ENCODE data around the gene MAP6.

The MAP6 gene

DNA sequence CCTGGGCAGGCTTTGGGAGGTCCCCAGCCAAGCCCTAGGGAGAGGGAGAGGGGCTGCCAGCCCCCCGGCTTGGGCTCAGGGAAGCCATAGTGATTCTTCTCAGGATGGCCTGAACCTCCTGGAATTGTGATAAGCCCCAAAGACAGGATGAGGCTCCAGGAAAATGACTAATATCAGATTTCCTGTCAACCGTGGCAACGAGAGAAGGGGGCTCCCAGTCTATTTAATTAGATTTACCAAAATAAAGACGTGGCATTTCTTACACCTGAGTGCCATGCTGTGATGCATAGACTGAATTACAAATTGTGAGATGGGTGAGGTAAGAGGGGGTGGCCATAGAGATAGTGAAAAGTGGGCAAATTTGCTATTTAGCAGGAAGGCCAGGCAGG, 86.3 kb downstream of the MAP6 start:
- no peak for DNase-seq (ENCODE audit: extremely low spot score)
- CTCF ChIA-PET, result interaction anchor here (1.3 kb wide), 1 partner anchor 17 kb away, joined by 3 read pairs; no protein-coding TSS in a partner anchor
- POLR2A ChIA-PET, result interaction anchor here (0.7 to 2.6 kb wide), 10 partner anchors 8 to 29 kb away, joined by 3 to 17 read pairs (median 5); partner anchors contain the start of gene SERPINH1
- no peak for TF ChIP-seq FOXK2 (IDR thresholded peaks at IDR 0.05)
- no peak for TF ChIP-seq NFRKB (IDR thresholded peaks at IDR 0.05)
- no peak for TF ChIP-seq SP1 (IDR thresholded peaks at IDR 0.05)

GRCh38 chr11:75579841-75580240, 89.0 kb downstream of the MAP6 start:
- TF ChIP-seq FOXA1 (IDR thresholded peaks at IDR 0.05), result no peak
- no peak for TF ChIP-seq PKNOX1 (IDR thresholded peaks at IDR 0.05)
- TF ChIP-seq CTBP1 (IDR thresholded peaks at IDR 0.05; ENCODE audit: borderline replicate concordance), result no peak
- no peak for TF ChIP-seq NFRKB (IDR thresholded peaks at IDR 0.05)
- no peak for TF ChIP-seq LEF1 (IDR thresholded peaks at IDR 0.05; ENCODE audit: borderline replicate concordance)
- DNase-seq (ENCODE audit: extremely low spot score), result no peak
- POLR2A ChIA-PET, result interaction anchor here (0.7 kb wide), 1 partner anchor 17 kb away, joined by 3 read pairs; no protein-coding TSS in a partner anchor
- CTCF ChIA-PET, result no interaction called here

DNA sequence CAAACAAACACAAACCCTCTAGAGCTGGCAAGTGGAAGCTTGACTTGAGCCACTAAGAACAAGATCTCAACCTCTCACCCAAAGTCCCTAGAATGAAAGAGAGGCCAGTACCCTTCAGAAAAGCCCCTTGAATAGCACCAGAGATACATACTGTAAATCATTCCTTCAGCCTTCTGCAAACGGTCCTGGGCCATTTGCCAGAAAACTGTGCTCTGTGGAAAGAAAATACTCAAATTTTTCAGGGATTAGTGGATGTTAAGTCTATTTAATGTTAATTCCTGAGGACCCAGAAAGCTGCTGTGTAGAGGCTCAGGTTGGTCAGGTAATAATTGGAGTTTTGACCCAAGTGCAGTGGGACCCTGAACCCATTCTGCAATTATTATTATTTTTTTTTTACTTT, 89.9 kb downstream of the MAP6 start:
- no peak for DNase-seq (ENCODE audit: extremely low spot score)
- ChIA-PET CTCF (interaction anchor here (0.7 to 1.0 kb wide), 2 partner anchors 31 to 618 kb away, joined by 3 read pairs; no protein-coding TSS in a partner anchor), POLR2A (interaction anchor here (1.3 kb wide), 1 partner anchor 17 kb away, joined by 3 read pairs; the partner anchor contains the start of gene SERPINH1)
- no peak for TF ChIP-seq FOXM1 (IDR thresholded peaks at IDR 0.05; ENCODE audit: borderline replicate concordance)
- no peak for TF ChIP-seq LEF1 (IDR thresholded peaks at IDR 0.05; ENCODE audit: borderline replicate concordance)
- TF ChIP-seq L3MBTL2 (conservative IDR thresholded peaks at IDR 0.05), result no peak
- TF ChIP-seq SUZ12 (IDR thresholded peaks at IDR 0.05), result no peak
- TF ChIP-seq PKNOX1 (IDR thresholded peaks at IDR 0.05), result no peak
- TF ChIP-seq BHLHE40 (IDR thresholded peaks at IDR 0.05; ENCODE audit: borderline replicate concordance), result no peak
- TF ChIP-seq FOXA1 (IDR thresholded peaks at IDR 0.05), result no peak
- no peak for TF ChIP-seq ZNF384 (IDR thresholded peaks at IDR 0.05)
- no peak for TF ChIP-seq TARDBP (IDR thresholded peaks at IDR 0.05)
- no peak for TF ChIP-seq CTBP1 (IDR thresholded peaks at IDR 0.05; ENCODE audit: borderline replicate concordance)
- no peak for TF ChIP-seq ELF4 (IDR thresholded peaks at IDR 0.05)
- TF ChIP-seq NFRKB (IDR thresholded peaks at IDR 0.05), result no peak
- no peak for TF ChIP-seq HDGF (IDR thresholded peaks at IDR 0.05; ENCODE audit: borderline replicate concordance)
- no peak for TF ChIP-seq FOXK2 (IDR thresholded peaks at IDR 0.05)
- no peak for TF ChIP-seq ARNT (IDR thresholded peaks at IDR 0.05)
- no peak for TF ChIP-seq SP1 (IDR thresholded peaks at IDR 0.05)

DNA sequence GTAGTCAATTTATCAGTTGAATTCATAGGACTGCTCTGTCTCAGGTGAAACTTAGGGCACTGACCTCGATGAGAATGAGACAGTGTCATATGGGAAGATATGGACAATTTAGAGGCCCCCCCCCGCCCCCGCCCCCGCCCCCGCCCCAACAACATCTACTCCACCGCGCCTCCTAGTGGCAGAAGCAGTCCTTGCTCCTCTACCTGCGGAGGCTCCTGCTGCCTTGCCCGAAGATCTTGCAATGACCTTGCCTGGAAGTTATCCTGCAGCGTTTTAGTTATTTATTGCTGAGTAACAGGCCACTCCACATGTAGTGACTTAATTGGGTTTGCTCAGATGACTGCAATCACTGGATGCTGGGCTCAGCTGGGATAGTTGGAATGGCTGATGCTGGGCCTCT, 91.6 kb downstream of the MAP6 start:
- POLR2A ChIA-PET, result interaction anchor here (8.3 kb wide), 1 partner anchor 16 kb away, joined by 50 read pairs; the partner anchor contains the start of gene SERPINH1
- CTCF ChIA-PET, result interaction anchor here (0.6 to 1.9 kb wide), 5 partner anchors 9 to 512 kb away, joined by 3 to 9 read pairs (median 3); no protein-coding TSS in a partner anchor

DNA sequence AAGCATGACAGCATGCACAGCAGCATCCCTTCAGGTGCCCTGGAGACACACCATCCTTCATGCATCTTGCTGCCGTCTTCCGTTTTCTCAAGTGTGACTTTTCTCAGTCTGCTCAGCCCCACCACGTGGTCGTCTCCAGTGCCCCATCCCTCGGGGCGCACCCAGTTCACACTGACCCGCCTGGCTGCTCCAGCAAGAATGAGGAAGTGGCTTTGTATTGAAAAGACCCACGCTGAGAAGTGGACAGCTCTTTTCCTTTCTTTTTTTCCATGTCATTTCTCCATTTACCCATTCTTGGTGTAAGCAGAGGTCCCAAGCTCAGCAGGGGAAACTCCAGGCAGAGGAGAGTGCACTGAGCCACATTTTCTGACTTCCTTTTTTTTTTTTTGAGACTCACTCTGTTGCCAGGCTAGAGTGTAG, 92.3 kb downstream of the MAP6 start:
- DNase-seq (ENCODE audit: extremely low spot score), result no peak
- CTCF ChIA-PET, result interaction anchor here (0.6 to 1.9 kb wide), 4 partner anchors 22 to 512 kb away, joined by 3 to 9 read pairs (median 4); no protein-coding TSS in a partner anchor
- no peak for TF ChIP-seq ZNF384 (IDR thresholded peaks at IDR 0.05)
- no peak for TF ChIP-seq FOXK2 (IDR thresholded peaks at IDR 0.05)
- no peak for TF ChIP-seq HDGF (IDR thresholded peaks at IDR 0.05; ENCODE audit: borderline replicate concordance)
- TF ChIP-seq L3MBTL2 (conservative IDR thresholded peaks at IDR 0.05), result no peak
- TF ChIP-seq ELF4 (IDR thresholded peaks at IDR 0.05), result no peak
- TF ChIP-seq SUZ12 (IDR thresholded peaks at IDR 0.05), result no peak
- TF ChIP-seq FOXA1 (IDR thresholded peaks at IDR 0.05), result no peak
- TF ChIP-seq TARDBP (IDR thresholded peaks at IDR 0.05), result no peak
- TF ChIP-seq FOXM1 (IDR thresholded peaks at IDR 0.05; ENCODE audit: borderline replicate concordance), result no peak
- TF ChIP-seq CTBP1 (IDR thresholded peaks at IDR 0.05; ENCODE audit: borderline replicate concordance), result no peak
- POLR2A ChIA-PET, result interaction anchor here (8.3 kb wide), 1 partner anchor 15 kb away, joined by 50 read pairs; the partner anchor contains the start of gene SERPINH1

More for the DNA sequence above, 91.6 kb downstream of the MAP6 start:
- peak; percentile 79 for DNase-seq (ENCODE audit: extremely low spot score)
- TF ChIP-seq CTBP1 (IDR thresholded peaks at IDR 0.05; ENCODE audit: borderline replicate concordance) (no peak), NFRKB (IDR thresholded peaks at IDR 0.05) (no peak), LEF1 (IDR thresholded peaks at IDR 0.05; ENCODE audit: borderline replicate concordance) (no peak), ZNF384 (IDR thresholded peaks at IDR 0.05) (no peak), SP1 (IDR thresholded peaks at IDR 0.05) (no peak), ELF4 (IDR thresholded peaks at IDR 0.05) (no peak), FOXM1 (IDR thresholded peaks at IDR 0.05; ENCODE audit: borderline replicate concordance) (no peak), PKNOX1 (IDR thresholded peaks at IDR 0.05) (no peak), FOXK2 (IDR thresholded peaks at IDR 0.05) (no peak), ARNT (IDR thresholded peaks at IDR 0.05) (no peak)

- POLR2A ChIA-PET, result interaction anchor here (8.3 kb wide), 1 partner anchor 14 kb away, joined by 50 read pairs; the partner anchor contains the start of gene SERPINH1
- TF ChIP-seq ARNT (IDR thresholded peaks at IDR 0.05), result no peak
- no peak for TF ChIP-seq SUZ12 (IDR thresholded peaks at IDR 0.05)
- no peak for TF ChIP-seq TARDBP (IDR thresholded peaks at IDR 0.05)
- TF ChIP-seq SP1 (IDR thresholded peaks at IDR 0.05), result no peak
- no peak for TF ChIP-seq HDGF (IDR thresholded peaks at IDR 0.05; ENCODE audit: borderline replicate concordance)
- no peak for TF ChIP-seq BHLHE40 (IDR thresholded peaks at IDR 0.05; ENCODE audit: borderline replicate concordance)
- no peak for TF ChIP-seq FOXM1 (IDR thresholded peaks at IDR 0.05; ENCODE audit: borderline replicate concordance)
- TF ChIP-seq FOXA1 (IDR thresholded peaks at IDR 0.05), result no peak
- no peak for TF ChIP-seq CTBP1 (IDR thresholded peaks at IDR 0.05; ENCODE audit: borderline replicate concordance)
- TF ChIP-seq ELF4 (IDR thresholded peaks at IDR 0.05), result no peak
- TF ChIP-seq ZNF384 (IDR thresholded peaks at IDR 0.05), result no peak
- TF ChIP-seq FOXK2 (IDR thresholded peaks at IDR 0.05), result no peak
- no peak for TF ChIP-seq L3MBTL2 (conservative IDR thresholded peaks at IDR 0.05)
- TF ChIP-seq PKNOX1 (IDR thresholded peaks at IDR 0.05), result no peak
- DNase-seq (ENCODE audit: extremely low spot score), result no peak
- CTCF ChIA-PET, result interaction anchor here (0.7 to 1.9 kb wide), 3 partner anchors 22 to 334 kb away, joined by 3 to 9 read pairs (median 4); no protein-coding TSS in a partner anchor
Observed at GRCh38 chr11:75576017-75576416, 92.8 kb downstream of the MAP6 start.
